HG02759 (cell line): ENCODE data around the gene FAM110D.

Experiments used
- ATAC-seq: cut with Tn5 transposase; IDR thresholded peaks from one replicate; pipeline ENCODE4 v1.9.1; 2021; ENCODE audit warnings: mild to moderate bottlenecking, moderate library complexity; ENCODE audit not compliant: unreplicated experiment

Gene FAM110D

GRCh38 chr1:26184086-26184485 lies 25.2 kb downstream of the FAM110D start:
- ATAC-seq, result no peak

- no peak for ATAC-seq
Measured at GRCh38 chr1:26184883-26185282, 26.0 kb downstream of the FAM110D start.

DNA sequence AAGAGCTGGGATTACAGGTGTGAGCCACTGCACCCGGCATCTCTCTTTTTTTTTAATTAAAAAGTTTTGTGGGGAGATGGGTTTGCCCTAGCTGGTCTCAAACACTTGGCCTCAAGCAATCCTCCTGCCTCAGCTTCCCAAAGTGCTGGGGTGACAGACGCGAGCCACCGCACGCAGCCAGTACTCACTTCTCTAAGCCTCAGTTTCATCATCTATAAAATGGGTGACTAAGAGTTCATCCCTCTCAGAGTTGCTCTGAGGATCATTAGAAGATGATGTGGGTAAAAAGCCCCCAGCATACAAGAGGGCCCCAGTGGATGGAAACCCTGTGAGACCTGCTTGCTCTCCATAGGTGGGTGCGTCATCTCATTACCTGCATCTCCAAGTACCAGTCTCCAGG lies 29.0 kb downstream of the FAM110D start:
- no peak for ATAC-seq

GRCh38 chr1:26188477-26188876 lies 29.6 kb downstream of the FAM110D start:
- ATAC-seq, result no peak

DNA sequence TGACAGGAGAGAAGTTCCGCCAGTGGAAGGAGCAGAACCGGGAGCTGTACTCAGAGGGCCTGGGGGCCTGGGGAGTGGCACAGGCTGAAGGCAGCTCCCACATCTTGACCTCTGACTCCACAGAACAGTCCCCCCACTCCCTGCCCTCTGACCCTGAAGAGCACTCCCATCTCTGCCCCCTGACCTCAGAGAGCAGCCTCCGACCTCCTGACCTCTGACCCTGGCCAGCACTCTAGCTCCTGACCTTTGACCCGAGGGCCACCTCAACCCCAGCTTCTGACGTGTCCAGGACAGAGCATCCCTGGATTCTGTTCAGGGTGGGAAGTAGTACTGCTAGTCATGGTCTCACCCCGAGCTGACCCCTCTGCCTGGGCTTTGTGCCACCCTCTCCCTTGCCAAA lies 30.5 kb downstream of the FAM110D start:
- no peak for ATAC-seq

- no peak for ATAC-seq
Measured at GRCh38 chr1:26189751-26190275, 30.9 kb downstream of the FAM110D start.

- ATAC-seq, result no peak
Measured at GRCh38 chr1:26190373-26190987, 31.6 kb downstream of the FAM110D start, which contains the start of gene CATSPER4. Gene CATSPER4 (plus strand): TSS chr1:26190602. CDS start chr1:26190628, 26 bp downstream.

GRCh38 chr1:26191739-26192138 lies 32.9 kb downstream of the FAM110D start:
- no peak for ATAC-seq

GRCh38 chr1:26195805-26196204 lies 36.9 kb downstream of the FAM110D start:
- ATAC-seq, result no peak

DNA sequence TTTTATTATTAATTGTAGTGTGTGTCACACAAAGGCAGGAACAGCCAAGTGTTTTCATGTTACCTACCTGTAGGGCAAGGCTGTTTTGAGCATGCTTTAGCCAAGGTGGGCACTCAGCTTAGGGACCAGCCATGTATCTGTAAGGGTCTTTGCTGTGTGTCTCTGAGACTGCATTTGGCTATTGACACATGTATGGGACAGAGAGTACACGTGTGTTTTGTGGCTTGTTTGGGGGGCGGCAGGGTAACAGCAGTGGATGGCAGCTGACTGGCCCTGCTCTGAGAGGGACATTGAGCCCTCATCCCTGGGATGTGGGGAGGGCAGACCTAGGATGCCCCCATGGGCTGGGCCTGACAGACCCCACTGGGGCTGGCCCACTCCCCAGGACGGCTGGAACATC lies 38.4 kb downstream of the FAM110D start:
- ATAC-seq, result no peak

DNA sequence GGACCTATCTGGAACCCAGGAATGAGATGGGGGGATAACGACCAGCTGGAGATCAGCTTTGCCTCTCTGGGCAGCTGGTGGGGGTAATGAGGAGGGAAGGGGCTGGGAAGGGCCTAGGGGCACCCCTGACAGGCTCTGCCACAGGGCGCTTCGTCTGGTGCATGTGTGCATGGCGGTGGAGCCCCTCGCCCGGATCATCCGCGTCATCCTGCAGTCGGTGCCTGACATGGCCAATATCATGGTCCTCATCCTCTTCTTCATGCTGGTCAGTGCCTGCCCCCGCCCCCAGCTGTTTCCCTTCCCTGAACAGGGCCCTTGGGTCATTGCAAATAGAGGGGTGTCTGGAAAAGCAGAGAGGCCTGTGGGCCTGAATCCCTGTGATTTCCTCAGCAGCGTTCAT lies 38.9 kb downstream of the FAM110D start:
- ATAC-seq, result no peak

- no peak for ATAC-seq
Measured at GRCh38 chr1:26200413-26200812, 41.5 kb downstream of the FAM110D start.

- no peak for ATAC-seq
Measured at GRCh38 chr1:26203642-26204318, 44.9 kb downstream of the FAM110D start.

GRCh38 chr1:26210147-26210870 lies 51.4 kb downstream of the FAM110D start:
- ATAC-seq, result no peak

GRCh38 chr1:26212726-26213125 lies 53.8 kb downstream of the FAM110D start:
- ATAC-seq, result no peak

- ATAC-seq, result no peak
Measured at GRCh38 chr1:26213335-26213905, 54.5 kb downstream of the FAM110D start.
